Liver (tissue), 3 donors: ENCODE results near the gene NTN1.

Experiments
- CTCF ChIP-seq: fragments of 150-350 bp; IDR thresholded peaks from 2 replicates; pipeline ENCODE4 v1.5.1; 2017; ENCODE audit warnings: improper control_type of control experiment, low read depth, low read length; ENCODE audit not compliant: missing input control
- FOXA1 ChIP-seq: IDR thresholded peaks from 2 replicates; pipeline ENCODE4 v1.6.1; 2016; ENCODE audit warnings: antibody characterized with exemption
- FOXA2 ChIP-seq: IDR thresholded peaks from 2 replicates; pipeline ENCODE4 v1.6.1; 2016; ENCODE audit warnings: antibody characterized with exemption
- MAX ChIP-seq: IDR thresholded peaks from 2 replicates; pipeline ENCODE4 v1.6.1; 2016; ENCODE audit warnings: antibody characterized with exemption
- RAD21 ChIP-seq, 2 donors: IDR thresholded peaks; 2 replicates each; pipeline ENCODE4 v1.6.1; 2016; ENCODE audit warnings: antibody characterized with exemption in 2 of 2, mild to moderate bottlenecking in 2 of 2
- REST ChIP-seq: IDR thresholded peaks from 2 replicates; pipeline ENCODE4 v1.6.1; 2016; ENCODE audit warnings: antibody characterized with exemption, mild to moderate bottlenecking
- RXRA ChIP-seq, 2 donors: IDR thresholded peaks; 2 replicates each; pipeline ENCODE4 v1.6.1; 2017 to 2018; ENCODE audit warnings: antibody characterized with exemption in 2 of 2, mild to moderate bottlenecking in 1 of 2
- SP1 ChIP-seq: IDR thresholded peaks from 2 replicates; pipeline ENCODE4 v1.6.1; 2018; ENCODE audit warnings: antibody characterized with exemption, mild to moderate bottlenecking
- donor health status: healthy.
- donor health status: healthy.

GRCh38 chr17:9244066-9245052, 223.0 kb downstream of the NTN1 start:
- TF ChIP-seq RAD21 (IDR thresholded peaks at IDR 0.05) (no peak), RXRA (IDR thresholded peaks at IDR 0.05) (no peak), CTCF (no peak), MAX (no peak), REST (no peak), FOXA1 (no peak), FOXA2 (no peak), SP1 (no peak)
